Natural killer cell (primary cell): Measurements from ENCODE around the gene CYP2W1. TPM values are rescaled to one million over a fixed set of nuclear protein-coding genes. Genes with fewer than 3 reads are reported as not detected.
A peak's percentile ranks its signal among the peaks of the same experiment; 100 is the strongest.
"Not testable (repeated sequence)": the region's sequence is repeated elsewhere in the genome, so short reads cannot be mapped to it uniquely, and the experiment has no call there.

Experiments
- ATAC-seq, 3 donors: fragments of 150-1000 bp in 2 of 3; fragments of 200-7000 bp in 1 of 3; cut with Tn5 transposase; 1 replicate in 1 of 3; 2 replicates in 2 of 3; pipeline ENCODE4 v1.10.0; 2021; ENCODE audit warnings: mild to moderate bottlenecking in 2 of 3, moderate library complexity in 2 of 3
- DNase-seq, 2 donors: peaks; one replicate each; pipeline versions ENCODE4 v3.0.0 to v3.0.0-alpha.2; 2013 to 2021; ENCODE audit warnings: mixed read lengths in 1 of 2
- H3K27ac ChIP-seq: one replicate; pipeline ENCODE4 v1.5.1; 2013; ENCODE audit warnings: mild to moderate bottlenecking, low read length
- H3K27me3 ChIP-seq: one replicate; pipeline ENCODE4 v1.6.1; 2013; ENCODE audit warnings: low read length; ENCODE audit not compliant: control insufficient read depth, insufficient read depth
- H3K36me3 ChIP-seq: one replicate; pipeline ENCODE4 v1.6.1; 2013; ENCODE audit warnings: low read length; ENCODE audit not compliant: control insufficient read depth, insufficient read depth
- H3K4me1 ChIP-seq: one replicate; pipeline ENCODE4 v1.6.1; 2013; ENCODE audit warnings: low read length; ENCODE audit not compliant: control insufficient read depth, insufficient read depth
- H3K4me3 ChIP-seq: one replicate; pipeline ENCODE4 v1.5.1; 2013; ENCODE audit warnings: low read length
- H3K9me3 ChIP-seq: one replicate; pipeline ENCODE4 v1.6.1; 2013; ENCODE audit warnings: low read length; ENCODE audit not compliant: control insufficient read depth, insufficient read depth
- H3K27ac Mint-ChIP-seq, 2 donors: one replicate each; pipeline ENCODE4 v1.8.0; 2022; ENCODE audit warnings: mild to moderate bottlenecking in 2 of 2, mixed read lengths in 2 of 2, moderate library complexity in 1 of 2
- H3K27me3 Mint-ChIP-seq, 2 donors: one replicate each; pipeline ENCODE4 v1.8.0; 2022; ENCODE audit warnings: low read depth in 2 of 2, mixed read lengths in 2 of 2
- H3K36me3 Mint-ChIP-seq: one replicate; pipeline ENCODE4 v1.8.0; 2022; ENCODE audit warnings: mixed read lengths
- H3K4me1 Mint-ChIP-seq, 2 donors: one replicate each; pipeline ENCODE4 v1.8.0; 2022; ENCODE audit warnings: mixed read lengths in 2 of 2
- H3K4me3 Mint-ChIP-seq: one replicate; pipeline ENCODE4 v1.8.0; 2022; ENCODE audit warnings: mild to moderate bottlenecking, moderate library complexity, mixed read lengths
- H3K9me3 Mint-ChIP-seq, 2 donors: one replicate each; pipeline ENCODE4 v1.8.0; 2022; ENCODE audit warnings: mixed read lengths in 2 of 2
- CTCF ChIP-seq: fragments of 200-600 bp; IDR thresholded peaks from one replicate; pipeline ENCODE4 v1.8.0; 2022; ENCODE audit warnings: antibody characterized with exemption
- WGBS: methylation state at CpG from one replicate; pipeline ENCODE4 v1.1.7; 2013; ENCODE audit warnings: missing lambda C conversion rate; ENCODE audit not compliant: insufficient coverage; 5-methylcytosine and 5-hydroxymethylcytosine counted together
- intact Hi-C: fragments of 100-400 bp; cut with micrococcal nuclease; formaldehyde crosslinking; loops from one replicate; pipeline ENCODE4 v1.14.2; 2022
- total RNA-seq, 4 donors: library from RNA; stranded (reverse); fragments of 120-200 nt in 1 of 4; gene quantifications; one replicate each; pipeline versions ENCODE4 v1.2.3 to v1.2.4, GENCODE V29; 2013 to 2022

The CYP2W1 gene
- total RNA-seq, 3 donors from 2014 or later (not counting 1 experiment from before 2014, with no cell fraction given) = not detected

- no peak overlapping the region for H3K4me3 Mint-ChIP-seq
- ATAC-seq (no peak), DNase-seq (no peak)
- H3K9me3 Mint-ChIP-seq = no peaks in the 10 kb centered on the region
- WGBS = 96% methylated on average over 27 of the region's 33 CpGs
- H3K4me1 ChIP-seq = peaks cover 45% of the 10 kb centered on the region
- no peak overlapping the region for H3K4me3 ChIP-seq
- H3K27ac ChIP-seq = no peak overlapping the region
- H3K27ac Mint-ChIP-seq = no peak overlapping the region
- no peaks in the 10 kb centered on the region for H3K27me3 ChIP-seq
- H3K4me1 Mint-ChIP-seq = peaks cover 29 to 40% of the 10 kb centered on the region in 2 donors
- no peaks in the 10 kb centered on the region for H3K9me3 ChIP-seq
- intact Hi-C loops = no loop called here
- no peak for TF ChIP-seq CTCF
- H3K27me3 Mint-ChIP-seq = no peaks in the 10 kb centered on the region
- H3K36me3 Mint-ChIP-seq = no peaks in the 10 kb centered on the region
- no peaks in the 10 kb centered on the region for H3K36me3 ChIP-seq
Measured at GRCh38 chr7:1031716-1032455, 48.9 kb downstream of the CYP2W1 start.

DNA sequence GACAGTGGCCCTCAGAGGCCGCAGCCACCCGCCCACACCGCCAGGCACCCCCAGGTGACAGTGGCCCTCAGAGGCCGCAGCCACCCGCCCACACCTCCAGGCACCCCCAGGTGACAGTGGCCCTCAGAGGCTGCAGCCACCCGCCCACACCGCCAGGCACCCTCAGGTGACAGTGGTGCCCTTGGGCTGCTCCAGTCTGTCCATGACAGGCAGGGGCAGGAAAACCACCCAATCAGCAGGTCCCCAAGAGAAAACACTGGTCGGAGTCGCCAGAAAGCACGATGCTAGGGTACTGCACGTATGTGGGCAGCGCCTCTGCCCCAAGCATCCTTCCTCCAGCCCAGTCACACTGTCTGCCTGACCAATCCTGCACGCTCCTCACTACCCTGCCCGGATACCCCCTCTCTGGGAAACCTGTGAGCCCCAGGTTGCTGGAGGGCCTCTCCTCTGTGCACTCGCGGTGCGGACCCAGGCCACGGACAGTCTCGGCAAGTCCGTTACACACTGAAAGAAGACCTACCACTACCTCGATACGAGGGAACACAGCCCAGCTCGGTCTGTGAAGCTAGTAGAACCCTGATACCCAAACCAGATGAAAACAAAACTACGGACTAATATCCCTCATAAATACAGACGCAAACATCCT, 49.7 kb downstream of the CYP2W1 start:
- Histone ChIP-seq H3K4me1 (peaks cover 40% of the 10 kb centered on the region), H3K27me3 (no peaks in the 10 kb centered on the region), H3K36me3 (no peaks in the 10 kb centered on the region), H3K4me3 (no peak overlapping the region), H3K27ac (no peak overlapping the region), H3K9me3 (no peaks in the 10 kb centered on the region)
- no peaks in the 10 kb centered on the region for H3K27me3 Mint-ChIP-seq
- H3K9me3 Mint-ChIP-seq = no peaks in the 10 kb centered on the region
- DNase-seq = no peak
- H3K4me3 Mint-ChIP-seq = peak overlapping the region; percentile 59
- no peak for TF ChIP-seq CTCF
- ATAC-seq = no peak
- peaks cover 23 to 33% of the 10 kb centered on the region in 2 donors for H3K4me1 Mint-ChIP-seq
- intact Hi-C loops = no loop called here
- no peaks in the 10 kb centered on the region for H3K36me3 Mint-ChIP-seq
- H3K27ac Mint-ChIP-seq = peak overlapping the region in 1 of 2 donors; percentile 57
- 97% methylated on average over 25 of the region's 25 CpGs for WGBS

DNA sequence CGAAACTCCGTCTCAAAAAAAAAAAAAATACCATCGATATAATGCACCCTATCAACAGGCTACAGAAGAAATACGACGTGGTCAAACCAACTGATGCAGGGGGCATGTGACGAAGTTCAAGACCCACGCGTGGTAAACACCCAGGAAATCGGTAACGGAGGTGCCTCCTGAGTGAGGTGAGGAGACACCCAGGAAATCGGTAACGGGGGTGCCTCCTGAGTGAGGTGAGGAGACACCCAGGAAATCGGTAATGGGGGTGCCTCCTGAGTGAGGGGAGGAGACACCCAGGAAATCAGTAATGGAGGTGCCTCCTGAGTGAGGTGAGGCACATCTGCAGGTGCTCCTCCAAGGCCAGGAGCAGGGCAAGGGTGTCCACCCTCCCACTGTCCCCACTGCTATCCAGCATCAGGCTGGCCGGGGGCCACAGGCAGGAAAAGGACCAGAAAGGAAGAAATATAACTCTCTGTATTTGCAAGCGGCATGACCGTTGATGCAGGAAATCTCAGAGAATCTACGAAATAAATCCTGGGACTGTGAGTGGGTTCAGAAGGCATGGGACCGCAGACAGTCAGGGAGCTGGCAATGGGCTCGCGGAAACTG, 50.7 kb downstream of the CYP2W1 start:
- Mint-ChIP-seq H3K27ac (peak overlapping the region; percentile 33 to 57), H3K9me3 (no peaks in the 10 kb centered on the region), H3K4me1 (peaks cover 23 to 30% of the 10 kb centered on the region in 2 donors), H3K4me3 (peak overlapping the region; percentile 59), H3K36me3 (no peaks in the 10 kb centered on the region), H3K27me3 (no peaks in the 10 kb centered on the region)
- H3K9me3 ChIP-seq = no peaks in the 10 kb centered on the region
- TF ChIP-seq CTCF = no peak
- intact Hi-C loops = loop anchor here (1.0 kb wide), 1 partner anchor 11 kb away; the partner anchor contains the start of gene GPR146
- WGBS = 66% methylated on average over 20 of the region's 20 CpGs
- H3K27ac ChIP-seq = no peak overlapping the region
- H3K4me3 ChIP-seq = no peak overlapping the region
- H3K4me1 ChIP-seq = peaks cover 38% of the 10 kb centered on the region
- H3K27me3 ChIP-seq = no peaks in the 10 kb centered on the region
- H3K36me3 ChIP-seq = no peaks in the 10 kb centered on the region
- ATAC-seq (peak in 2 of 3 donors; percentile 19 to 58), DNase-seq (peak in 1 of 2 donors; percentile 73)

DNA sequence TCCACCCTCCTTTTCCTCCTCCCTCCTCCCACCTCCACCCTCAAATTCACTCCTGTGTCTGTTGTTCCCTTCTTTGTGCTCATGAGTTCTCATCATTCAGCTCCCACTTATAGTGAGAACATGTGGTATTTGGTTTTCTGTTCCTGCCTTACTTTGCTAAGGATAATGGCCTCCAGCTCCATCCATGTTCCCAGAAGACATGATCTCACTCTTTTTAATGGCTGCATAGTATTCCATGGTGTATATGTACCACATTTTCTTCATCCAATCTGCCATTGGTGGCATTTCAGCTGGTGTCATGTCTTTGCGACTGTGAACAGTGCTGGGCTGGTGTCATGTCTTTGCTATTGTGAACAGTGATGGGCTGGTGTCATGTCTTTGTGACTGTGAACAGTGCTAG, 51.8 kb downstream of the CYP2W1 start:
- peaks cover 23 to 24% of the 10 kb centered on the region in 2 donors for H3K4me1 Mint-ChIP-seq

GRCh38 chr7:1036164-1036928, 53.4 kb downstream of the CYP2W1 start:
- H3K27me3 ChIP-seq, H3K9me3 ChIP-seq, H3K27me3 Mint-ChIP-seq, ATAC-seq, DNase-seq, H3K27ac ChIP-seq, H3K4me3 Mint-ChIP-seq, H3K9me3 Mint-ChIP-seq, H3K36me3 Mint-ChIP-seq, intact Hi-C loops, H3K4me3 ChIP-seq, H3K27ac Mint-ChIP-seq, H3K36me3 ChIP-seq: not testable (repeated sequence)
- peaks cover 22 to 25% of the 10 kb centered on the region in 2 donors for H3K4me1 Mint-ChIP-seq
- 89% methylated on average over 39 of the region's 40 CpGs for WGBS
- peaks cover 19% of the 10 kb centered on the region for H3K4me1 ChIP-seq

More for the DNA sequence above, 51.8 kb downstream of the CYP2W1 start:
- ATAC-seq, H3K27me3 Mint-ChIP-seq, H3K36me3 ChIP-seq, H3K9me3 Mint-ChIP-seq, DNase-seq, H3K4me3 ChIP-seq, H3K4me3 Mint-ChIP-seq, H3K27me3 ChIP-seq, H3K27ac ChIP-seq, H3K36me3 Mint-ChIP-seq, H3K9me3 ChIP-seq, H3K27ac Mint-ChIP-seq: not testable (repeated sequence)
- 95% methylated on average over 1 of the region's 1 CpG for WGBS
- peaks cover 27% of the 10 kb centered on the region for H3K4me1 ChIP-seq
- intact Hi-C loops = loop anchor here (1.0 kb wide), 1 partner anchor 10 kb away; the partner anchor contains the start of gene GPR146
